Measurements from ENCODE around the gene ATRNL1. TPM values are rescaled to one million over a fixed set of nuclear protein-coding genes. Genes with fewer than 3 reads are reported as not detected.

The ATRNL1 gene
- total RNA-seq, 1 donor from 2014 or later, result 0.93 TPM

DNA sequence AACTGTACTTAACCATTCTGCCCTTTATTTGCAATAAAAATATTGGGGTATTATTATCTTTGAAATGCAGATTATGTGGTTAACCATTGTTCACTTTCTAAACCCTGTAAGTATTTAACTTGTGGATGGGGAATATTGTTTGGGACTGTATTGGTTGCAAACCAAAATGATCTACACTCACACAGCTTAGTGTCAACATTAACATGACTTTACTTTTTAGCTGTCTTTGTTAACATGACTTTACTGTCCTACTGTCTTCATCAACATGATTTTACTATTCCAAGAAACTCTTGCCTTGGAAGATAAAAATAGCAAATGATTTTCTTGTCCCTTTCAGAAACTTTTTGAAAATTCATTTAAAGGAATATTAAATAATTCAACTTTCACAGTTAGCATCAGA, 708.3 kb downstream of the ATRNL1 start:
- no peak for ATAC-seq
- Histone ChIP-seq H3K9me3 (no peaks in the 10 kb centered on the region), H3K4me3 (no peak overlapping the region), H3K27me3 (no peaks in the 10 kb centered on the region), H3K4me1 (no peaks in the 10 kb centered on the region), H3K36me3 (no peaks in the 10 kb centered on the region), H3K27ac (no peak overlapping the region)
- intact Hi-C loops (cut with DNase I), result no loop called here
- DNase-seq, result no peak
- TF ChIP-seq, protein P1, sequence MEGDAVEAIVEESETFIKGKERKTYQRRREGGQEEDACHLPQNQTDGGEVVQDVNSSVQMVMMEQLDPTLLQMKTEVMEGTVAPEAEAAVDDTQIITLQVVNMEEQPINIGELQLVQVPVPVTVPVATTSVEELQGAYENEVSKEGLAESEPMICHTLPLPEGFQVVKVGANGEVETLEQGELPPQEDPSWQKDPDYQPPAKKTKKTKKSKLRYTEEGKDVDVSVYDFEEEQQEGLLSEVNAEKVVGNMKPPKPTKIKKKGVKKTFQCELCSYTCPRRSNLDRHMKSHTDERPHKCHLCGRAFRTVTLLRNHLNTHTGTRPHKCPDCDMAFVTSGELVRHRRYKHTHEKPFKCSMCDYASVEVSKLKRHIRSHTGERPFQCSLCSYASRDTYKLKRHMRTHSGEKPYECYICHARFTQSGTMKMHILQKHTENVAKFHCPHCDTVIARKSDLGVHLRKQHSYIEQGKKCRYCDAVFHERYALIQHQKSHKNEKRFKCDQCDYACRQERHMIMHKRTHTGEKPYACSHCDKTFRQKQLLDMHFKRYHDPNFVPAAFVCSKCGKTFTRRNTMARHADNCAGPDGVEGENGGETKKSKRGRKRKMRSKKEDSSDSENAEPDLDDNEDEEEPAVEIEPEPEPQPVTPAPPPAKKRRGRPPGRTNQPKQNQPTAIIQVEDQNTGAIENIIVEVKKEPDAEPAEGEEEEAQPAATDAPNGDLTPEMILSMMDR (IDR thresholded peaks at IDR 0.05), result no peak

GRCh38 chr10:115801992-115802391, 708.8 kb downstream of the ATRNL1 start:
- H3K27ac ChIP-seq, result no peak overlapping the region
- no peak for DNase-seq
- ATAC-seq, result no peak
- H3K27me3 ChIP-seq, result no peaks in the 10 kb centered on the region
- H3K4me1 ChIP-seq, result no peaks in the 10 kb centered on the region
- no peaks in the 10 kb centered on the region for H3K36me3 ChIP-seq
- no peak overlapping the region for H3K4me3 ChIP-seq
- no peaks in the 10 kb centered on the region for H3K9me3 ChIP-seq
- intact Hi-C loops (cut with DNase I), result no loop called here
- TF ChIP-seq, protein P1 (IDR thresholded peaks at IDR 0.05), result no peak

- intact Hi-C loops (cut with DNase I), result no loop called here
- Histone ChIP-seq H3K9me3 (no peaks in the 10 kb centered on the region), H3K27me3 (no peaks in the 10 kb centered on the region), H3K4me3 (no peak overlapping the region), H3K4me1 (no peaks in the 10 kb centered on the region), H3K27ac (no peak overlapping the region), H3K36me3 (no peaks in the 10 kb centered on the region)
- TF ChIP-seq, protein P1 (IDR thresholded peaks at IDR 0.05), result no peak
- DNase-seq (no peak), ATAC-seq (no peak)
These were observed 709.7 kb downstream of the ATRNL1 start for GRCh38 chr10:115802911-115803310.

- intact Hi-C loops (cut with DNase I), result no loop called here
- Histone ChIP-seq H3K4me3 (no peak overlapping the region), H3K36me3 (no peaks in the 10 kb centered on the region), H3K9me3 (peaks cover 8% of the 10 kb centered on the region), H3K27me3 (no peaks in the 10 kb centered on the region), H3K27ac (no peak overlapping the region), H3K4me1 (no peaks in the 10 kb centered on the region)
- DNase-seq (no peak), ATAC-seq (no peak)
- TF ChIP-seq, protein P1 (IDR thresholded peaks at IDR 0.05), result no peak
These were observed 721.4 kb downstream of the ATRNL1 start for GRCh38 chr10:115814542-115814941.

DNA sequence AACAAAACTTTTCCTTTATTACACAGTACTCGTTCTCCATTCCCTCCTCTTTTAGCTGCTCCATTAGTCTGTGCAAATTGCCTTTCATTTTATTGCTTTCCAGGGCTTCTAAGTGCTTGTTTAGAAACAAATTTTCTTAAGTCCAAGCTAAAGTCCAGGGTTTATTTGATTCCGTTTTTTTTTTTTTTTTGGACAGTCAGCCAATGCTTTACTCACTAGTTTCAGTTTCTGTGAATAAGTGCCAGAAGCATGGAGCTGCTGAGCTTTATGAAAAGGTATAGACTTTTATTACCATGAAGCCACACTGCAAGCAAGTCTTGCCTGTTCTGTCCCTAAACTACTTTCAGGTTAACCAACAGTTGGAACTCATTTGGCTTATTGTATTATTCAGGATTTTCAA, 724.8 kb downstream of the ATRNL1 start:
- H3K9me3 ChIP-seq, result no peaks in the 10 kb centered on the region
- intact Hi-C loops (cut with DNase I), result no loop called here
- TF ChIP-seq, protein P1 (IDR thresholded peaks at IDR 0.05), result no peak
- H3K27me3 ChIP-seq, result no peaks in the 10 kb centered on the region
- H3K36me3 ChIP-seq, result no peaks in the 10 kb centered on the region
- ATAC-seq (no peak), DNase-seq (no peak)
- H3K4me3 ChIP-seq, result no peak overlapping the region
- no peaks in the 10 kb centered on the region for H3K4me1 ChIP-seq
- H3K27ac ChIP-seq, result no peak overlapping the region

GRCh38 chr10:115826396-115826795, 733.2 kb downstream of the ATRNL1 start:
- intact Hi-C loops (cut with DNase I), result no loop called here
- Histone ChIP-seq H3K9me3 (no peaks in the 10 kb centered on the region), H3K27ac (no peak overlapping the region), H3K4me1 (no peaks in the 10 kb centered on the region), H3K27me3 (no peaks in the 10 kb centered on the region), H3K36me3 (no peaks in the 10 kb centered on the region), H3K4me3 (no peak overlapping the region)
- DNase-seq, result no peak
- TF ChIP-seq, protein P1 (IDR thresholded peaks at IDR 0.05), result no peak
- ATAC-seq, result no peak
